Hippocampal formation (tissue), 2 donors: Measurements from ENCODE around the gene AUTS2.
A peak's percentile ranks its signal among the peaks of the same experiment; 100 is the strongest.
"Not testable (repeated sequence)": the region's sequence is repeated elsewhere in the genome, so short reads cannot be mapped to it uniquely, and the experiment has no call there.

Source experiments
- DNase-seq, 2 donors: peaks; one replicate each; lab custom pipeline; 2025; lab: John Stamatoyannopoulos, UW

The AUTS2 gene

DNA sequence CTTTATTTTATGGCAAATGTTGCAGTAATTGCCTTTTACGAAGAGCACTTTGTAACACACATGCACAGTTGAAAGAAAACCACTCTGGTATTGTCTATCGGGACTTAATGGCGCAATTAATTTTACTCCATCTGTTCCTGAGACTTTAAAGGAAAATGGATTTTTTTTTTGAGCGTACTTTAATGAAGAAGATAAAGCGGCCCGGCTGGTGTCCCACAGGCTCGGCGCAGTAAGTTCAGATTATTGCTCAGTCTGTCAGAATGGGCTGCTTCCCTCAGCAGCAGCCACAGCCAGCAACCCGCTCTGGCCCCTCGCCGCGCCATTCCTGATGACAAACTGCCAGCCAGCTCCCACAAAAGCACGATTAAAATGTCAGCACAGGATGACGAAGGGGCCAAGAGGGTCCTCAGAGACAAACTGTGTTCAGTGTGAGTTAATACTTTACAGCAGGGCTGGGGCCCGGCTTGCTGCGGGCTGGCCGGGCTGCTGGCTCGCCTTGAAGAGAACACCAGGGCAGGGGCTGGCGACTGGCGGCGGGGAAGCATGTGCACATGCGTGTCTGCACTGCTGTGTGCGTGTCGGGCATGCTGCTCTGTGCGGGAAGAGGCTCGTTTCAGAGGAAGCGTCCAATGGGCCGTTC is 1032.7 kb downstream of the AUTS2 start:
- no peak for DNase-seq

DNA sequence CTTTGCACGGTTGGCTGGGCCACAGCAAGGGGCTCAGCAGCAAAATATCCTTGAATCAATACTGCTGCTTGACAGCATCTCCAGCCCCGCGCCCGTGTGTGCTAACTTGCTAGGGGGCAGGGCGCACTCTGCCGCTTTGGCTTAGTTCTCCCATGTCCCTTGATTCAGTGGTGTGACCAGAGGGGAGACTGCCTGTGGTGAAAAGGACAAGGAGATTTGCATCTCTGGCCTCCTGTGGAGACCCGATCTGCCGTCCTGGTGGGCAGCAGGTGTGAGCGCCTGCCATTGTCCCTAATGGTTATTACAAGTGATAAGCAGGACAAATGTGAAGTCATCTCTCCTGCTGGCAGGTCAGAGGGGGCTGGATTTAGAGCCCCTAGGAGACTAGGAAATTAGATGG is 1033.4 kb downstream of the AUTS2 start:
- no peak for DNase-seq

DNA sequence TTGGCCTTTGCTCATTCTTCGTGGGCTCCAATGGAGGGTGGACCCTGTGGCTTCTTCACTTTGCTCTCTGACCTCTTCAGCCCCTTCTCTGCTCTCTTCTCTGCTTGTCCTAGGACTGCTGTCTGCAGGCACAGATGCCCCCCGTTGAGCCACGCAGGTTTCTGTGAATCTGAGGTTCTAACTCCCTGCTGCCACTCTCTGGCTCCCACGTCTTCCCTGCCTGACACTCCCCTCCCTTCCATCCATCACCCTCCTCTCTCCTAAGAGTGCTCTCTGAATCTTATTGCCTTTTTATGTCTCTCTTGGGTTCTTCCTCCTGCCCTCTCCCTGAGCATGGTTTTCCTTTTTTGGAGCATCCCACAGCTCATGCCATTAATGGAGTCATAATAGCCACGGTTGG is 1034.1 kb downstream of the AUTS2 start:
- no peak for DNase-seq

DNA sequence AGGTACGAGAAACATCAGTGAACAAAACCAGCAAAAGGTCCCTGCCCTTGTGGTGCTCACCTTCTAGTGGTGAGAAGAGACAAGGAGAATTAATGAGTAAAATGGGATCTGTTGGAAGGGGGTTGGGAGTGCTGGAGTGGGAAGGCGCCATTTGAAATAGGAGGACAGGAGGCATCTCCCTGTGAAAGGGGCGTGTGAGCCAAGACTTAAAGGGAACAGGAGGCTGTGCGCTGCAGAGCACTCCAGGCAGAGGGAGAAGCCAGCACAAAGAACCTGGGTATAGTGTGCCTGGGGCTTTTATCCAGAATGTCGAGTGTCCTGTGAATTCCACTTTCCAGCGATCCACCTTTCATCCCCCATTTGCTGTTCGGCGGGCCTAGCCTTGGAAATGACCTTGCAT is 1035.8 kb downstream of the AUTS2 start:
- no peak for DNase-seq

DNA sequence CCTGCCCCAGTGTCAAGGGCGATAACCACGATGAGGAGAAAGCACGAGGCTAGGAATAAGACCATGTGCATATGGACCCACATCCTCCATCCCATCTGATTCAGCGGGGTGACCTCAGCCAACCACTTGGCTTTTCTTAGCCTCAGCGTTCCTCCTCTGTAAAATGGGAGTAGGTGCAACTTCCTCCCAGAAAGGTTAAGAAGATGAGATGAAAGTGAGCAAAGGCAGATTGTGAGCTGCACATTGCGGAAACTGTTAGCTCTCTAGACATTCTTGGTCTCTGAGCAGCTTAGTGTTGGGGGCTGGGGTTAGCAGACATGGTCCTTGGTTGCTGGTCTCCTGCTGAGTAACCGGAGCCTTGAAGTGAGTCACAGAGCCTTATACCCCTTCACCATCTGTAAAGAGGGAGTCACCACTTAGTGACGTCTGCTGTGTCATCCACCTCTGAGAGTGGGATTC is 1036.4 kb downstream of the AUTS2 start:
- no peak for DNase-seq

DNA sequence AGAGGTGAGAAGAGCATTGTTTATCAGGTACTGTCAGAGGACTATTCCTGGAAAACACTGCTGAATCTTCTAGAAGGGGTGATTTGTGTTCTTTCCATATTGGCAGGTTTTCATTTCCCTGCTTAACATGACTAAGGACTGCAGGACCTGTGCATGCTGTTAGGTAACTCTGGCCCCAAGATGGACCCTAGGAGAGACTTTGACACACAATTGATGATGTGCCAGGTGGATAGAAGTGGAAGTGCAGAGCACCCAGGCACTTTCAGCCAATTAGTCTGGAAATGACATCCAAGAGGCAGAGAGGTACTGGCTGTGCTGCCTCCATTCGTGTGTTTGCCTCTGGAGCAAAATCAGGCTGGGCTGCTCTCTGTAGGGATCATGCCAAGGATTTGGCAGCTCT is 1037.4 kb downstream of the AUTS2 start:
- no peak for DNase-seq

DNA sequence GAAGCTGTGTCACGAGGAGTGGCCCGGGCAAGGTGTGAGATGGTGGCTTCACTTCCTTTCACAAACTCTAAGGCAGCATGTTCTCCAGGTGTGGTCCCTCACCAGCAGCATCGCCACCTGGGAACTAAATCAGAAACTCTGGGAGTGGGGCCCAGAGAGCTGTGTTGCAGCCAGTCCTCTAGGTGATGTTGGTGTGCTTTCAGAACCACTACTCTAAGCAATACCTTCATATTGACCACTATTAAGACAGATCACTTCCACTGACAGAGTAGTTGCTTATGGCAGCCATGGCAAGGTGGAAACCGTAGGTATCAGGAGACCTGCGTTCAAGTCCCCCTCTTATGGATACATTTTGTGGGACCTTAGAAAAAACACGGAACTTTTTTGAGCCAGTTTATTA is 1037.9 kb downstream of the AUTS2 start:
- DNase-seq = no peak

DNA sequence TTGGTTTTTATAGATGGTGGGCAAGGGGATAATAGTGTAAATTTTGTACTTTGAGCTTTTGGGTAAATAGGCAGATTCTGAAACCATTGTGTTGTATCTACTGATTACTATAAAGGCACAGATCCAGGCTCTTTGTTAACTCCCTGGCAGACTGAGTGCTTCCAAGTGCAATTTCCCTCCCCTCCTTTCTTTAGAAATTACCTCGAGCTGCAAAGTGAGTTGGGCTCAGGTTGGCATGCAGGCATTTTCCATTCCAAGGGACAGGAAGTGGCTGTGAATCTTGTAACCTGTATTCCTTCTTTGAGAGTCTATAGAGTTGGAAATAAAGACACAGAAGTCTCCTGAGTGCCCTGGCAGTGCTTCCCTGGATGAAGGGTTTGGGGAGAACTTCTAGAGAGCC is 1039.5 kb downstream of the AUTS2 start:
- no peak for DNase-seq

DNA sequence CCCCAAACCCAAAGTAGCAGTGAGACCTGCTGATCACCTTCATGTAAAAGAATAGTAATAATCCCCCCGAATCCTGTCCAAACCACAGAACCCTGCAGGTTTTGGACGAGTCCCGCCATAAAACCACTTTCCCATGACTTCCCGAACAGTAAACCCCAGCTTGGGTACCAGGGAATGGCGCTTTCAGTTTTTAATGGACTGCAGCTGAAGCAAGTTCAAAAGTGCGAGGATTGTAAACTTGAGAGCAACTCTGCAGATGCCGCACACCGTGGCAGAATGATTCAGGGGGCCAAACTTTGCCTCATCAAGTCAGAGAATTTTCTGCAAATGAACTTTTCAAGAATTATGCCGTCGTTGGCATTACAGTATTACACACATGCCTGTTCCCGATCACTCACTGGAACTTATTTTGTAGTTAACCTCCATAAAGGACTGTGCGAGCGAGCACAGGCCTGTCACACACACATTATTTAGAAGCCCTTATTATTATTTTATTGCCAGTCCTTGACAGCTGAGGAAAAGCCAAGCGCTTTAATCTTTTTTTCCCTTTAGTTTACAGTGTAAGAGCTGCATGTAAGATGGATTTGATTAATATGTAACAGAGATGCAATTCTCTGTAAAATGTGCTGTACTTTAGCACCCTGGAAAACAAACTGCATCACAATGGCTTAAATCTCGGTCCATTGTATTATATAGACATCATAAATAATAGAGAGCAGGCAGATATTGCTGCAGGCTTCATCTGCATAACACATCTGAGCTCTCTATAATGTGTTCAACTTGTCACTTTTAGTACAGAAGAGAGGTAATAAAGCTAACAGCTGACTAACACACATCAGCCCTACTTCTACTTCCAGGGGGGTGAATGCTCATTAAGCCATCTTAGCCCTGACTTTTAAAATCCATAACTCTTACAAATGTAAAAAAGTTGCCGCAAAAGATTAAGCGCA is 1040.2 kb downstream of the AUTS2 start:
- DNase-seq = no peak

DNA sequence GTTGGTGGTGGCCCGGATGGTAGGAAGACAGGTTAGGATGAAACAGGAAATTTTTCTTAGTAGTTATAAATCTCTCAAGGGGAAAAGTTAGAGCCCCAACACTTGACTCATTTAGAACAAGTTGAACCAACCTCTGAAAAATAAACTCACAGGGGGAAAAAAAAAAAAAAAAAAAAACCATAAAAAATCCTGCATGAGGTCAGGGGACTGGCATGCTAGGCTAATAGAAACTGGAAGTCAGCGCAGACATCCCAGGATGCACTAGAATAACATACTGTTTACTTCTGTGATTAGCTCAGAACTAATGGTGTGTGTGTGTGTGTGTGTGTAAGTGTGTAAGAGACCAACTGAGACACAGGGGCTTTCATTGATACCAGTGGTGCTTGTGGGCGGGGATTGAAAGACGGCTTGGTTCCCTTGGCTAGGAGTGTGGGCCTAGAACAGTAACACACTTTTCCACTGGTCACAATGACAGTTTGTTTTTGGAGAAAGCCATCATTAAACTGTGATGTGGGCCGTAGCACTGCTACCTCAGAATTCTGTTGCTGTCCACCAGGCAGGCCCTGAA is 1042.1 kb downstream of the AUTS2 start:
- DNase-seq = no peak

DNA sequence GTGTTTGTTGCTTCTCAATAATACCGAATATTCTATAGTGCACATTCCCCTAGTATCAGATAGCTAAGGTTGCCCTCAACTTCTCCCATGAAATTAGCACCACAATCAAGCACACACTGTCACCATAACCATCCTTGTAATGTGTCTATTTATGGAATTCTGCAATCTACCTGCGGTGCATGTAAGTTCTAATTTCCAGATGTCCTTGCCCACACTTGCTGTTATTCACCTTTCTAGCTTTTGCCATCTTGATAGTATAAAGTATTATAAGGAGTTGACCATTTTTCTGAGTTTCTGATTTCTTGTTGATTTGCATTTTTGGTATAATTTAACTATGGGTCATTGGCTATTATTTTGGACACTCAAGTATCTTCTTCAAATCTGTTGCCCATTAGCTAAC is 1043.6 kb downstream of the AUTS2 start:
- DNase-seq = no peak

DNA sequence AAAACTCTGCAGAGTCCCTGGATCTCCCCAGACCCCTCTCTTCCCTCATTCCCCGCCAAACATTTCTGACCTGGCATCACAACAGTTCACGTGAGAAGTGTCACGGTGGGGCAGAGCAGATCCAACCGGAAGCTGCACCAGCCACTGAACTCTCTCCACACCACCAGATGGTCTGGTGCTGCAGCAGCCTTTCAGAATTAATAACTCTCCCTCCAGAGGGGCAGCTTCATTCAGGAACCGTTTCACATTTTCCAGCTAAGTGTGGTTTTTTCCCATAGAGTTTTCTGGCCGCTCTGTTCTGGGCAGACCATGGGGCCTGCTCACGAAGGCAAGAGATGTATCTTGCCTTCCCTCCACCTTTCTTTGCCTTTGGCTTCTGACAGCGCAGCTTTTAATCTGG is 1047.0 kb downstream of the AUTS2 start:
- no peak for DNase-seq

DNA sequence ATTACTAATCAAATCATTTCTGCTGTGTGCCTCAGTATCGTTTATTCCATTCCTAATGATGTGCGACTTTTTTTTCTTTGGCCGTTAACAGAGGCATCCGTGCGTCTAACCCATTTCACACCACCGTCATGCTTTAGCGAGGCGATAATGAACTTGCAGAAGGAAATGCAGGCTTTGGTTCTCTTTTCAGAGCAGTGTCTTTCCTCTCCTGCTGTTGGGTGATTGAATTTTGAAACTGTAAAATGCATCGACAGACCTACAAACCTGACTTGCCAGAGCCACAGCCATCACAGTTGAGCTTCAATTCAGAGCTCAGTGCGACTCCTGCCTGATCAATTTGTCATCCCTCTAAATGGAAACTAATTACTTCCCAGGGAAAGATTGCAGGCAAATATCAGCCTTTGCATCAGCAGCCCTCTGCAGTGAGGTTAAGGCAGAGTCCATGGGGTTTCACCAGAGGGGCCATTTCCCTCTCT is 1047.6 kb downstream of the AUTS2 start:
- DNase-seq = no peak

DNA sequence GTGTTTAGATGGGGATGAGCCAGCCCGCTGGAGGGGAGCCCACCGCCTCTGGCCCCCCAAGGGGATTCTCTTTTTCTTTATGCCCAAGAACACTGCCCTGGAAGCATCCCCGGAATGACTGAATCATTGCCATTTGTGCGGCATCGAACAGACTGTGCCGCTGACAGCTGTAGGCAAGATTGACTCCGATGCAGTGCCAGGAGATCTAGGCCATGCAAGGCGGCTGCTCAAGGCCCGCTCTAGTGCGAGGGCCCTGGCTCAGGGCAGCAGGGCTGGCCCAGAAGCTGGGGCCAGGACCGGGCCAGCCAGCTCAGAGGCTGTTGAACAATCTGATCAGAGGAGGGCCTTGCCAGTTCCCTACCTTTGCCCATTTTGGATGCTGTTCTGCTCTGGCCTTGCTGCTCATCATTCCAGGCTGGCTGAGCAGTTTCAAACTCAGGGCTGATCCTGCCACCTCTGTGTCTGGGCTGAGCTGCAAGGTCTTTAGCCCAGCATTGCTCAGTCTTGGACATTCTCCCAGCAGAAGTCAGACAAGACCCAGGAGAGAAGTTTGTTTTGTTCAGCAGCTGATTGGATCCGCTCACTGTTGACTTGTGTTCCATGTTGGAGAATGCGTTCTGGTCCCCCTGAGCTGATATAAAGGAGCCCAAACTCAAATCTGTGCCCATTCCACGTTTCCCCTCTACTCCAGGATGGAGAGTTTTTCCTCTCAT is 1048.4 kb downstream of the AUTS2 start:
- peak in 1 of 2 donors; percentile 7 for DNase-seq

DNA sequence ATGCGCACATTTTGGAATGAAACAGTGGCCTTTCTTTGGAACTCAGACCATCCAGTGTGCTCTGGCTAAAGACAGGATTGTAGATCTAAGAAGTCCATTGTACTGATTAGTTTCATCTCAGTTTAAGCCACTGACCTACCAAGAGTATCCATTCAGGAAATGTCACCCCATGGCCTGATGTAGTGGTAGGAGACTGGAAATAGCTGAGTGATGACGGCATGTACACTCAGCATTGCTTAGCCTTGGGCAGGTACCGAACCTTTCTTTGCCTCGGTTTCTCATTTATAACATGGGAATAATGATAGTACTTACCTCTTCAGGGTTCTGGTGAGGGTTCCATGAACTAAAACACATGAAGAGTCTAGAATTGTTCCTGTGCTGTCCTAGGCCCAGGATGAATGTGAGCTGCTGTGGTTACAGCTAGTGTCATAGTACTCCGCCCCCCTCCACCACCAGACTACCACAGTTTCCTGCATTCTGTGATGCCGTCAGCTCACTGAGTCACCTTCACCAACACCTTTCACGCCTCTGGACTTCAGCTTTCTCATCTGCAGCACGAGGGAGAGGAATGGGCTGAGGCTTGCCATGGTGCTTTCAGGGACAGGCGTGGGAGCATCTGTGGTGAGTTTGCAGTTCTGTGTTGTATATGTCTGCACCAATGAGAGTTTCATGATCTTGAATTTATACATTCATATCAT is 1049.7 kb downstream of the AUTS2 start:
- no peak for DNase-seq

DNA sequence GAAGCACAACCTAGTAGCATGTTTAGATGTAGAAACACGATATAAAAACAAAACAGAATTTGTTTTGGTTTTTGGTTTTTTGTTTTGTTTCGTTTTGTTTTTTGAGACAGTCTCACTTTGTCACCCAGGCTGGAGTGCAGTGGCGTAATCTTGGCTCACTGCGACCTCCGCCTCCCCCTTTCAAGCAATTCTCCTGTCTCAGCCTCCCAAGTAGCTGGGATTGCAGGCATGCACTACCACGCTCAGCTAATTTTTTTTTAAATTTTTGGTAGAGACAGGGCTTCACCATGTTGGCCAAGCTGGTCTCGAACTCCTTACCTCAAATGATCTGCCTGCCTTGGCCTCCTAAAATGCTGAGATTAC is 1050.2 kb downstream of the AUTS2 start:
- not testable (repeated sequence) for DNase-seq

DNA sequence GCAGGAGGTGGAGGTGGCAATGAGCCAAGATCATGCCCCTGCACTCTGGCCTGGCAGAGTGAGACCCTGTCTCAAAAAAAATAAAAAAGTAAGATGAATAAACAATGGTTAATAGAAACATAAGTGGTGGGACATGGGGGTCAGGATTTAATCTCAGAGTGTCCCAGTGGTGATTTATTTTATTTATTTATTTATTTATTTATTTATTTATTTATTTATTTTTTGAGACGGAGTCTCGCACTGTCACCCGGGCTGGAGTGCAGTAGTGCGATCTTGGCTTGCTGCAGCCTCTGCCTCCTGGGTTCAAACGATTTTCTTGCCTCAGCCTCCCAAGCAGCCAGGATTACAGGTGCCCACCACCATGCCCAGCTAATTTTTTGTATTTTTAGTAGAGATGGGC is 1051.0 kb downstream of the AUTS2 start:
- no peak for DNase-seq

DNA sequence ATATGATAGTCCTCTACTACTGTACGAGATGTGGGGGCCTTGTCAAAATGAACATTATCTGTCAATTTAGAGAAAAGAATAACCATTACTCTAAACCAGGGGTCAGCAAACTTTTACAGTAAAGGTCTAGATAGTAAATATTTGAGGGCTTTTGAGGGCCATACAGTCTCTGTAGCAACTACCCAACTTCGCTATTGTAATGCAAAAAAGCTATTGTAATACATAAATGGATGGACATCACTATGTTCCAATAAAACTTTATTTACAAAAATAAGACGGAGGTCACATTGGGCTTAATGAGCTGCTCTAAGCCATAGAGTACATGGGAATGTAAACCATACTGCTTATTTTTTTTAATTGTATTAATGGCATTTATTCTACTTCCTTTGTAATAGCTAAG is 1055.9 kb downstream of the AUTS2 start:
- DNase-seq = no peak

DNA sequence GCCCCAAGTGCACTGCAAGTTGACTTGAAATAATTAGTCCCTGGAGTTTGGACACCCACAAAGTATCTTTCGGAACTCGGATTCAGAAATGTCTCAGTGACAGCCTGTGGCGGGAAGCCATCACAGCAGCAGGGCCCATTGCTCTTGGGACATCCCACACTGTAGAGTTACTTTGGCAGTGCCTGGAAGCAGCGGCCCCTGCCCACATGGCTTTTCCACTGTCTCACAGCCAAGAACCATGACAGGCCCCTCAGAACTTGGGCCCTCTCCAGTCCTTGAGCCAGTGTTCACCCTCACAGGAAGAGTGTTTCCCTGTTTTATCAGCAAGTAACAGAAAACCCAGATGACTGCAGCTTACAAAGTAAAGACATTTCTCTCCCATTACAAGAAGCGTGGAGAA is 1056.7 kb downstream of the AUTS2 start:
- no peak for DNase-seq

DNA sequence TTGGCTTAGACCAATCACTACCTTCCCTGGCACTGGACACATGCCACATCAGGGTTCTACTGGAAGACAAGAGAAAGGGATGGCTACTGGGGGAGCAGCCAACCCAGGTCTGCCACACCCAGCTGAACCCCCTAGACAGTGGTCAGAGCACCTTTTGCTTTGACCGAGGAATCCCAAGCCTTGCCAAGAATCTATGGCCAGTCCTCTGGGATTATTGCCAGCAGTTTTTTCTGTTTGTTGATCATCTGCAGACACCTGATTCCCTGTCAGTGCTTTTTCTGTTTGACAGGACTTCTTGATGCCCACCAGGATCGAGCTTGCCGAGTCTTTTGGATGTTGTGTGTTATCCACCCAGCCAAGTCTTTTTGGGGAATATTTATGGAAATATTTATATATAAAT is 1057.4 kb downstream of the AUTS2 start:
- no peak for DNase-seq

DNA sequence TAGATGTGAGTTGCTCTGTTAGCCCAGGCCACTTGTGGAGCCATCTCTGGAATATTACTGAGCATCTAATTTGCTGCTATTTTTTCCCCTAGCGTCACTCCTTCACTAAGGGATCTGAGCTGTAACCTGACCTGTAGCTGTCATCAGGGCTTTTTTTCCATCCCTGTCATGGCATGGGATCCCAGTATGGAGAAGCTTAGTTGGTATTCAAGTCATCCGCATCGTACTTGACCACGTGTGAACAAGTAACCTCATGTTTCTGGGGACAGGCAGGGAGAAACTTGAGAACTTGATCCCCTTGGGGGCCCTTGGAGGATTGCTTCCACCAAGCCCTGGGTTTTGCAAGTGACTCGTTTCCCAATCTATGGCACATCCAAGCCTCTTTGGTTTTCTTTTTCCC is 1059.3 kb downstream of the AUTS2 start:
- DNase-seq = no peak
